Natural killer cell (primary cell): ENCODE results near the gene FBXO48. TPM values are rescaled to one million over a fixed set of nuclear protein-coding genes. Genes with fewer than 3 reads are reported as not detected.

Source experiments
- ATAC-seq, 3 donors: fragments of 150-1000 bp in 2 of 3; fragments of 200-7000 bp in 1 of 3; cut with Tn5 transposase; 1 replicate in 1 of 3; 2 replicates in 2 of 3; pipeline ENCODE4 v1.10.0; 2021; ENCODE audit warnings: mild to moderate bottlenecking in 2 of 3, moderate library complexity in 2 of 3
- DNase-seq, 2 donors: peaks; one replicate each; pipeline versions ENCODE4 v3.0.0 to v3.0.0-alpha.2; 2013 to 2021; ENCODE audit warnings: mixed read lengths in 1 of 2
- H3K27ac ChIP-seq: one replicate; pipeline ENCODE4 v1.5.1; 2013; ENCODE audit warnings: mild to moderate bottlenecking, low read length
- H3K27me3 ChIP-seq: one replicate; pipeline ENCODE4 v1.6.1; 2013; ENCODE audit warnings: low read length; ENCODE audit not compliant: control insufficient read depth, insufficient read depth
- H3K36me3 ChIP-seq: one replicate; pipeline ENCODE4 v1.6.1; 2013; ENCODE audit warnings: low read length; ENCODE audit not compliant: control insufficient read depth, insufficient read depth
- H3K4me1 ChIP-seq: one replicate; pipeline ENCODE4 v1.6.1; 2013; ENCODE audit warnings: low read length; ENCODE audit not compliant: control insufficient read depth, insufficient read depth
- H3K4me3 ChIP-seq: one replicate; pipeline ENCODE4 v1.5.1; 2013; ENCODE audit warnings: low read length
- H3K9me3 ChIP-seq: one replicate; pipeline ENCODE4 v1.6.1; 2013; ENCODE audit warnings: low read length; ENCODE audit not compliant: control insufficient read depth, insufficient read depth
- H3K27ac Mint-ChIP-seq, 2 donors: one replicate each; pipeline ENCODE4 v1.8.0; 2022; ENCODE audit warnings: mild to moderate bottlenecking in 2 of 2, mixed read lengths in 2 of 2, moderate library complexity in 1 of 2
- H3K27me3 Mint-ChIP-seq, 2 donors: one replicate each; pipeline ENCODE4 v1.8.0; 2022; ENCODE audit warnings: low read depth in 2 of 2, mixed read lengths in 2 of 2
- H3K36me3 Mint-ChIP-seq: one replicate; pipeline ENCODE4 v1.8.0; 2022; ENCODE audit warnings: mixed read lengths
- H3K4me1 Mint-ChIP-seq, 2 donors: one replicate each; pipeline ENCODE4 v1.8.0; 2022; ENCODE audit warnings: mixed read lengths in 2 of 2
- H3K4me3 Mint-ChIP-seq: one replicate; pipeline ENCODE4 v1.8.0; 2022; ENCODE audit warnings: mild to moderate bottlenecking, moderate library complexity, mixed read lengths
- H3K9me3 Mint-ChIP-seq, 2 donors: one replicate each; pipeline ENCODE4 v1.8.0; 2022; ENCODE audit warnings: mixed read lengths in 2 of 2
- WGBS: methylation state at CpG from one replicate; pipeline ENCODE4 v1.1.7; 2013; ENCODE audit warnings: missing lambda C conversion rate; ENCODE audit not compliant: insufficient coverage; 5-methylcytosine and 5-hydroxymethylcytosine counted together
- intact Hi-C: fragments of 100-400 bp; cut with micrococcal nuclease; formaldehyde crosslinking; loops from one replicate; pipeline ENCODE4 v1.14.2; 2022
- total RNA-seq, 4 donors: library from RNA; stranded (reverse); fragments of 120-200 nt in 1 of 4; gene quantifications; one replicate each; pipeline versions ENCODE4 v1.2.3 to v1.2.4, GENCODE V29; 2013 to 2022
- TF ChIP-seq, protein P1 (sequence below): fragments of 200-600 bp; IDR thresholded peaks from one replicate; pipeline ENCODE4 v1.8.0; 2022; ENCODE audit warnings: antibody characterized with exemption

Gene FBXO48
- total RNA-seq, 3 donors from 2014 or later (not counting 1 experiment from before 2014, with no cell fraction given): 0.96 to 1.3 (median 1.1) TPM

DNA sequence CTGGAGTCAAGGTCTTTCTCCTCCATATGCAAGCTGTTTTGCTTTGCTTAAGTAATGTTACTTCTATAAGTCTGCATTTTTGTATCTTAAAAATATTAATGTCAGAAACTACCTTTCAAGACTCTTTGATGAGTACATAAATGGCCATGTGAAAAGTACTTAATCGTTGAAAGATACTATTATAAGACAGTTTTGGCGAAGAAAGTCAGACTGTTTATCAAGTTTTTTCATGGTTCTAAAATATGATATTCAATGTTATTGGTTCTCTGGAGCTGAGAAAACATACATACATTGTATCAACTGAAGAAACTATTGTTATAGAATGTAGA is 25.1 kb downstream of the FBXO48 start:
- TF ChIP-seq, protein P1, sequence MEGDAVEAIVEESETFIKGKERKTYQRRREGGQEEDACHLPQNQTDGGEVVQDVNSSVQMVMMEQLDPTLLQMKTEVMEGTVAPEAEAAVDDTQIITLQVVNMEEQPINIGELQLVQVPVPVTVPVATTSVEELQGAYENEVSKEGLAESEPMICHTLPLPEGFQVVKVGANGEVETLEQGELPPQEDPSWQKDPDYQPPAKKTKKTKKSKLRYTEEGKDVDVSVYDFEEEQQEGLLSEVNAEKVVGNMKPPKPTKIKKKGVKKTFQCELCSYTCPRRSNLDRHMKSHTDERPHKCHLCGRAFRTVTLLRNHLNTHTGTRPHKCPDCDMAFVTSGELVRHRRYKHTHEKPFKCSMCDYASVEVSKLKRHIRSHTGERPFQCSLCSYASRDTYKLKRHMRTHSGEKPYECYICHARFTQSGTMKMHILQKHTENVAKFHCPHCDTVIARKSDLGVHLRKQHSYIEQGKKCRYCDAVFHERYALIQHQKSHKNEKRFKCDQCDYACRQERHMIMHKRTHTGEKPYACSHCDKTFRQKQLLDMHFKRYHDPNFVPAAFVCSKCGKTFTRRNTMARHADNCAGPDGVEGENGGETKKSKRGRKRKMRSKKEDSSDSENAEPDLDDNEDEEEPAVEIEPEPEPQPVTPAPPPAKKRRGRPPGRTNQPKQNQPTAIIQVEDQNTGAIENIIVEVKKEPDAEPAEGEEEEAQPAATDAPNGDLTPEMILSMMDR: peak; percentile 46
- Histone ChIP-seq H3K27me3 (no peaks in the 10 kb centered on the region), H3K36me3 (no peaks in the 10 kb centered on the region), H3K4me3 (no peak overlapping the region), H3K27ac (no peak overlapping the region), H3K4me1 (peaks cover 22% of the 10 kb centered on the region), H3K9me3 (no peaks in the 10 kb centered on the region)
- no peak for ATAC-seq
- Mint-ChIP-seq H3K9me3 (no peaks in the 10 kb centered on the region), H3K27me3 (no peaks in the 10 kb centered on the region), H3K27ac (peak overlapping the region; percentile 97 to 99), H3K4me1 (peaks cover 37 to 38% of the 10 kb centered on the region in 2 donors), H3K4me3 (no peak overlapping the region), H3K36me3 (no peaks in the 10 kb centered on the region)
- intact Hi-C loops: loop anchor here (1.0 to 10.0 kb wide), 7 partner anchors 18 to 320 kb away; partner anchors contain the start of genes APLF and FBXO48
- DNase-seq: no peak
- no CpG with 5 or more reads among the region's 2 CpGs for WGBS

DNA sequence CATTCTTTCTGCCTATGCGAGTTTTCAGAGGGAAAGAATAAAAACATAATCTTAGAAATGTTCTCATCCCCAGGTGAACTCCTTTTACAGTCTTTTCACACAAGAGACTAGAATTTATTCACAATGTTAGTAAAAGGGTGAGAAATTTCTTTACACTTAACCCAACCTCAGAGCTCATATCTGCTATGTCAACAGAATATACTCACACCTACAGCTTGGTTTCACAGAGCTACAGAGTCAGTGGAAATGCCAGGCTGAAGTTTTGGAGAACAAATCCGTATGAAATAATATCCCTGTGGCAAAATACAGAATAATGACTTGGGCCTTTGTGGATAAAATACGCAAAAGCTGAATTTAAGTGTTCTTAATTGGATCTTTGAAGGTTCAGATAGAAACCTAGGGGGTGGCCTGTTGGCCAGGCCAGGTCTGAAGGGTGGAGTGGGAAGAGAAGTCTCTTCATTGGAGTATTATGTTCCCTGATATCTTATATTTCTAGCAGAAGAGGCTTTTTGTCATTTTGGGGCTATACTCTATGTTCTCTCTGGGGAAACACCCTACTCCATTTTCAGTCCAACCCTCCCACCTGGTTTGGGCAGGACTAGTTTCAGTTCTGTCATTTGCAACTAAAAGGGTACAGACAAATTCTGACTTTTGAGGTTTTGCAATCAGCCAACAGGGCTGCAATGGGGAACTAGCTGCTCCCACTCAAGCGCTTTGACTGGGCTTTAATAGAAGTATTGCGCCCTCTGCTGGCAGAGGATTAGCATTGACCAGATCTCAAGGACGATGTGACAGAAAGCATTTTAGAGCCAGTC is 25.7 kb downstream of the FBXO48 start:
- peak overlapping the region; percentile 85 for H3K4me3 Mint-ChIP-seq

DNA sequence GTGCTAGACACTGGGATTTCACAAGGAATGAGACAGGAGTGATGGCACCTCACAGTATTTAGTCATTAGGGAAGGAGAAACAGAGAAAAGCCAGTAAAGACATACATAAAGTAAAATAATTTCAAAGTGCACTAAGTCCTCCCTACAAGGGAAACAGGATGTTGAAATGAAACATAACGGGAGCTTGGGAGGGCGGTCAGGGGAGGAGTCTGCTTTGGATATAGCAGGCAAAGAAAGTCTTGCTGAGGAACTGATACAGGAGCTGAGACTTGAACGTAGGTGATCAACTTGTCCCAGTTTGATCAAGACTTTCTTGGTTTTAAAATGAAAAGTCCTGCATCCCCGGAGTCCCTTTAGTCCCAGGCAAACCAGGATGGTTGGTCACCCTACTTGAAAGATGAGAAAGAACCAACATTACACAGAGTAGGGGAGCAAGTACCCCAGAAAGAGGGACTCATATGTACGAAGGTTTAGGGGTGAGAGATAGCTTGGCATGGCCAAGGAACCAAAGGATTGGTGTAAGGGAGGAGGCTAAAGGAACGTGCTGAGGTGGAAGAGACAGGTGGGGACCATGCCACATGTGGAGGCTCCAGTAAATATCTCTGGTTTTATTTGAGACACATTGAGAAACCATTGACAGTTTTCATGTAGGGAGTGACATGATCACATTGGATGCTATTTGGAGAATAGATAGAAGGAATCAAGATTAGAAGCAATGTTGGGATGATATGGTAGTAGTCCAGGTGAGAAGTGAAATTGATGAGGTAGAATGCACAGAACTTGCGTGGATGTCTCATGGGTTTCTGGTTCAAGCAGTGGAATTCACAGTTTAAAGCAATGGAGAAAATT is 28.4 kb downstream of the FBXO48 start:
- intact Hi-C loops: no loop called here
- Histone ChIP-seq H3K36me3 (no peaks in the 10 kb centered on the region), H3K4me3 (no peak overlapping the region), H3K27ac (no peak overlapping the region), H3K27me3 (no peaks in the 10 kb centered on the region), H3K4me1 (peaks cover 24% of the 10 kb centered on the region), H3K9me3 (no peaks in the 10 kb centered on the region)
- TF ChIP-seq, protein P1: no peak
- DNase-seq (no peak), ATAC-seq (no peak)
- Mint-ChIP-seq H3K27ac (peak overlapping the region; percentile 97 to 99), H3K4me1 (peaks cover 52 to 57% of the 10 kb centered on the region in 2 donors), H3K27me3 (no peaks in the 10 kb centered on the region), H3K4me3 (no peak overlapping the region), H3K36me3 (no peaks in the 10 kb centered on the region), H3K9me3 (no peaks in the 10 kb centered on the region)
- whole genome bisulfite sequencing: 78% methylated on average over 7 of the region's 7 CpGs

More for the DNA sequence above, 25.7 kb downstream of the FBXO48 start:
- ATAC-seq: peak; percentile 80 to 96 (median 86)
- H3K27me3 Mint-ChIP-seq: no peaks in the 10 kb centered on the region
- H3K27ac Mint-ChIP-seq: peak overlapping the region; percentile 97 to 99
- Histone ChIP-seq H3K27me3 (no peaks in the 10 kb centered on the region), H3K36me3 (no peaks in the 10 kb centered on the region), H3K9me3 (no peaks in the 10 kb centered on the region), H3K4me1 (peaks cover 24% of the 10 kb centered on the region), H3K27ac (peak overlapping the region; percentile 95), H3K4me3 (no peak overlapping the region)
- intact Hi-C loops: loop anchor here (1.0 to 10.0 kb wide), 7 partner anchors 17 to 319 kb away; partner anchors contain the start of genes APLF and FBXO48
- no peaks in the 10 kb centered on the region for H3K9me3 Mint-ChIP-seq
- TF ChIP-seq, protein P1: peak; percentile 93
- peaks cover 42 to 43% of the 10 kb centered on the region in 2 donors for H3K4me1 Mint-ChIP-seq
- DNase-seq: peak; percentile 71 to 94
- no peaks in the 10 kb centered on the region for H3K36me3 Mint-ChIP-seq
- 21% methylated on average over 5 of the region's 6 CpGs for WGBS
